HCT116 (cell line): ENCODE measurements around the gene ATG10.

Experiments
- POLR2A ChIP-seq: IDR thresholded peaks from 2 replicates; pipeline ENCODE4 v1.7.0; 2011; ENCODE audit warnings: borderline replicate concordance; ENCODE audit not compliant: insufficient read depth, insufficient read length; ENCODE audit errors: extremely low read depth
- SIN3A ChIP-seq: IDR thresholded peaks from 2 replicates; pipeline ENCODE4 v1.6.1; 2012; ENCODE audit warnings: low read depth
- TF ChIP-seq, protein P1 (sequence below), 3 experiments: fragments of 200-600 bp in 1 of 3; sonication (generic) in 1 of 3; IDR thresholded peaks in 2 of 3; conservative IDR thresholded peaks in 1 of 3; 2 replicates each; pipeline ENCODE4 v1.5.1; 2012 to 2017; ENCODE audit warnings: low read depth in 2 of 3, low read length in 2 of 3, antibody characterized with exemption in 1 of 3, borderline replicate concordance in 1 of 3, control low read depth in 1 of 3, mild to moderate bottlenecking in 1 of 3, mixed read lengths in 1 of 3, mixed run types in 1 of 3, moderate library complexity in 1 of 3; ENCODE audit not compliant: insufficient read depth in 1 of 3

DNA sequence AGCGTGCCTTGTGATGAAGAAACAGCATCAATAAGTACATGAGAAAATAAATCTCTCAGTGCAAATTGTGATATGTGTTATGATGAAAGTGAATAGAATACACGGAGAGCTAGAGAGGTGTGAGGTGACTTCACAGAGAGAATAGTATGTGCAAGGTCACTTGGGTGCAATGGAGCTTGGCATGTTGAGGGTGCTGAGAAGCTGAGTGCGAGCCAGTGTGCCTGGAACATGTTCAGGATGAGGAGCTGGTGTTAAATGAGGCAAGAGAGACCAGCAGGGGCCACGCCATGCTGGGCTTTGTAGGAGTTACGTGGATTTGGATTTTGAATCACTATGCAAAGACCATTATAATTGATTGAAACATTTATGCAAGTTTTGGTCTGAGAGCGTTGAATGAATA, 319.1 kb downstream of the ATG10 start:
- TF ChIP-seq, protein P1, sequence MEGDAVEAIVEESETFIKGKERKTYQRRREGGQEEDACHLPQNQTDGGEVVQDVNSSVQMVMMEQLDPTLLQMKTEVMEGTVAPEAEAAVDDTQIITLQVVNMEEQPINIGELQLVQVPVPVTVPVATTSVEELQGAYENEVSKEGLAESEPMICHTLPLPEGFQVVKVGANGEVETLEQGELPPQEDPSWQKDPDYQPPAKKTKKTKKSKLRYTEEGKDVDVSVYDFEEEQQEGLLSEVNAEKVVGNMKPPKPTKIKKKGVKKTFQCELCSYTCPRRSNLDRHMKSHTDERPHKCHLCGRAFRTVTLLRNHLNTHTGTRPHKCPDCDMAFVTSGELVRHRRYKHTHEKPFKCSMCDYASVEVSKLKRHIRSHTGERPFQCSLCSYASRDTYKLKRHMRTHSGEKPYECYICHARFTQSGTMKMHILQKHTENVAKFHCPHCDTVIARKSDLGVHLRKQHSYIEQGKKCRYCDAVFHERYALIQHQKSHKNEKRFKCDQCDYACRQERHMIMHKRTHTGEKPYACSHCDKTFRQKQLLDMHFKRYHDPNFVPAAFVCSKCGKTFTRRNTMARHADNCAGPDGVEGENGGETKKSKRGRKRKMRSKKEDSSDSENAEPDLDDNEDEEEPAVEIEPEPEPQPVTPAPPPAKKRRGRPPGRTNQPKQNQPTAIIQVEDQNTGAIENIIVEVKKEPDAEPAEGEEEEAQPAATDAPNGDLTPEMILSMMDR (IDR thresholded peaks at IDR 0.05 in 2 of 3, conservative IDR thresholded peaks at IDR 0.05 in 1 of 3; ENCODE audit: borderline replicate concordance in 1 of 3, insufficient read depth in 1 of 3, low read depth in 2 of 3, low read length in 2 of 3): no peak
- TF ChIP-seq SIN3A: no peak
- no peak for TF ChIP-seq POLR2A
